BLaER1 (cell line): ENCODE measurements around the gene TMX3.

Experiments
- H3K27ac ChIP-seq: shearing (Covaris generic); formaldehyde crosslinking; 2 replicates; pipeline ENCODE4 v1.8.1; 2022
- H3K27me3 ChIP-seq: shearing (Covaris generic); formaldehyde crosslinking; 2 replicates; pipeline ENCODE4 v1.8.1; 2022
- H3K36me3 ChIP-seq: shearing (Covaris generic); formaldehyde crosslinking; 2 replicates; pipeline ENCODE4 v1.8.1; 2022
- H3K4me1 ChIP-seq: shearing (Covaris generic); formaldehyde crosslinking; 2 replicates; pipeline ENCODE4 v1.8.1; 2022
- H3K4me2 ChIP-seq: shearing (Covaris generic); formaldehyde crosslinking; 2 replicates; pipeline ENCODE4 v1.8.1; 2022
- H3K4me3 ChIP-seq: shearing (Covaris generic); formaldehyde crosslinking; 2 replicates; pipeline ENCODE4 v1.8.1; 2022
- H3K9ac ChIP-seq: shearing (Covaris generic); formaldehyde crosslinking; 2 replicates; pipeline ENCODE4 v1.8.1; 2022
- H3K9me3 ChIP-seq: shearing (Covaris generic); formaldehyde crosslinking; 2 replicates; pipeline ENCODE4 v1.8.1; 2022
- H4K20me1 ChIP-seq: shearing (Covaris generic); formaldehyde crosslinking; 2 replicates; pipeline ENCODE4 v1.8.1; 2022
- Cebpa-rat ChIP-seq: shearing (Covaris generic); IDR thresholded peaks from 2 replicates; pipeline ENCODE4 v1.8.1; 2022

The TMX3 gene

DNA sequence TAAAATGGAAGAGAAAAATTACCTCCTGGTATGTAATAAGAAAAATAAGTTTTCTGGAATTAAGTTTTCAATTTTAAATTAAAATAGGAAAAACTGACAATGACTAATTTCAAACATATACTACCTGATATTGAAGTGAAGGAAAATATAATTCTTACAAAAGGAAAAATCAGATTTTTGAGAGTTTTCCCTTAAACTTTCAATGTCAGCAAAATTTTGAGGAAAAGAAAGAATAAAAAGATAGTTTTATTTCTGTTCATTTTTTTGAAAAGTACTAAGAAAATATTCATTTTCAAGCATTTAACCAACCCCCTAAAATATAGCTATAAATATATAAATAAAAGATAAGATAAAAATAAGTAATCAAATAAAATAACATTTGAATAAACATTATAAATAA lies 87.1 kb downstream of the TMX3 start:
- TF ChIP-seq Cebpa-rat, result no peak
- Histone ChIP-seq H3K9ac (no peak overlapping the region), H3K9me3 (no peaks in the 10 kb centered on the region), H3K36me3 (no peaks in the 10 kb centered on the region), H4K20me1 (no peaks in the 10 kb centered on the region), H3K4me1 (no peaks in the 10 kb centered on the region), H3K4me3 (no peak overlapping the region), H3K4me2 (no peak overlapping the region), H3K27ac (no peak overlapping the region), H3K27me3 (no peaks in the 10 kb centered on the region)
